Dermis microvascular lymphatic vessel endothelial cell (primary cell): ENCODE measurements around the gene PDZK1IP1. TPM values are rescaled to one million over a fixed set of nuclear protein-coding genes. Genes with fewer than 3 reads are reported as not detected.
"Not testable (repeated sequence)": the region's sequence is repeated elsewhere in the genome, so short reads cannot be mapped to it uniquely, and the experiment has no call there.

Source experiments
- DNase-seq, 2 donors: peaks; one replicate each; pipeline versions ENCODE4 v3.0.0 to v3.0.0-alpha.2; 2010; ENCODE audit warnings: low read depth in 2 of 2
- total RNA-seq: library from RNA; depleted of rRNA; stranded (reverse); fragments of >200 nt; gene quantifications from 2 replicates; pipeline ENCODE4 v1.2.1, GENCODE V29; 2014

Gene PDZK1IP1
- total RNA-seq, 1 donor from 2014 or later, result 0.13 TPM

GRCh38 chr1:47181955-47182675 is 7.7 kb downstream of the PDZK1IP1 start:
- DNase-seq, result peak in 1 of 2 donors; percentile 59

- DNase-seq, result no peak
Measured at GRCh38 chr1:47181095-47181954, 8.5 kb downstream of the PDZK1IP1 start.

DNA sequence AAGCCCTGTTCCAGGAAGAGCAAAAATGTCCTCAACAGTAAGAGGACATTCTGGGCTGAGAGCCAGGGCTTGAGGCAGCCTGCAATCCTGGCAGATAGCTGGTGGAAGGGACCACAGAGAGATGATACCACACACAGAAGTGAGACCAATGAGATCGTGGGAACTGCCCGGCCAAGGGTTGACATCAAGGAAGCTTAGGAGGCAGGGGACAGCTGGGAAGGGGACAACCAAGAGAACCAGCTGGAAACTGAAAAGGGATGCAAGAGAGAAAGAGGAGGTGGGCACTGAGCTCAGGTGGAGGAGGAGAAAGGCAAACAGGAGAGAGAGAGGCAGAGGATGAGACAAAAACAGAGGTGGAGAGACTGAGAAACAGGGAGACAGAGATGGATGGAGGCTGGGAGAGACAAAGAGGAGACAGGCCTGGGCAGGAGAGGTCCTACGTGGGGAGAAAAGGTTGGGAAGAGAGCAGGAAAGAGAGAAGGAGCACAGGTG is 9.2 kb downstream of the PDZK1IP1 start:
- no peak for DNase-seq

DNA sequence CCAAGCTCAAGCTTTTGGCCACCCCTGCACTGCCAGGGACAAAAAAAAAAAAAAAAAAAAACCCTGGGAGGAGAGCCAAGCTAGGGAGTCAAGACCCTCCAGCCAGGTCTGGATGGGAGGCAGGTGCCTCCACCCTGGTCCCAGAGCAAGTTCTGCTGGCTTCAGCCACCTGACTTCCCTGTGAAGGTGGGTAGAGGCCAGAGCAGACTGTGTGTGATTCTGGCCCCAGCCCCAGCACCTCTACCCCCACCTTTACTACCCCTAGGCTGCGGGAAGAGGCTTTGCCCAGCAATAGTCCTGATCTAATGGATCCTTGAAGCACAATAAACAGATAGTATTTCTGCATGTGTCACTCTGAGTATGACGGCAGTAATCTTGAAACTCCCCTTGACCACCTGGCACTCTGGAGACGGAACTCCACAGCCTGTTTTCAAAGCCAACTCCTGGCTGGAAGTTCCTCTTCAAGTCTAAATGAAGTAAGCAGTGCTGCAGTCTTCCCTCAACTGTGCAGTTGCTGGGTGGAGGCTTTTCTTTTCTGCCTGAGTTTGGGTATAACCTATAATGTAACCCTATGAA is 9.8 kb downstream of the PDZK1IP1 start:
- DNase-seq, result no peak

DNA sequence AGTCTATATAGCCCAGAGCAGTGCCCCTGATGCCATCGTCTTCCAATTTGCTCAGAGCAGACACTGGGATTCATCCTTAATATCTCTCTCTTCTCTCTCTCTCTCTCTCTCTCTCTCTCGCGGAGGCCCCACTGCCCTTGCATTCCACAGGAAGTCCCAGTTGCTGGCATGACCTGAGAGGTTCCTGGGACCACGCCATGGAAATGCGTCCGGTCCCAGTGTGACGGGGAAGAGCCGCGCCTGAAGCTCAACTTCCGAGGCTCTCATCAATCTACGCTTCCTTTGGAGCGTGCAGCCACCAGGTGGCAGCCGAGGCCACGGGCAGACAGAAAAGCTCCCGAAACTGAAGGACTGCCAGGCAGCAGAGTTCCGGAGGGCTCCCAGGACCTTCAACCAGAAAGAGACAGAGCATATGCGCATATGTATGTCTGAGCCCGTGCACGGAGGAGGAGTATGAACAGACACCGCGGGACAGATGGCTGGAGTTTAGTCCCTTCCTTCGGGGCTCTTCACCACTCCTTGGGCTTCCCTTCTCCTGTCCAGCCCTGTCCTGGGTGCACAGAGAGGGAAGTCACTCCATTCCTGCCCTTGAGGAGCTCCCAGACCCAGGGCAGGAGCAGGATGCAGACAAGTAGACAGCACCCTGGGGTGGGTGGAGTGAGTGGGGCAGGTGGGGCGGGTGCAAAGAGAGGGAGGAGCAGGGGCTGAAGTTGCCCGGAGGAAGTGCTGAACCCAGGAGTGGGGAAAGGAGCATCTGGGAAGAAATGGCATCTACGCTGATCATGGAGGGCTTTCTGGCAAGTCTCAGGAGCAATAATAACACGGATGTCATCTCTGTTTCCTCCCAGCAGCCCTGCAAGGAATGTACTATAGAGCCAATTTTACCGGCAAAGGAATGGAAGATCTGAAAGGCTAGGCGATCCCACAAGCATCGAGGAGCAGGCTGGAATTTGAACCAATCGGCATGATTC is 10.5 kb downstream of the PDZK1IP1 start:
- peak; percentile 88 to 93 for DNase-seq

- DNase-seq, result no peak
Measured at GRCh38 chr1:47178654-47179016, 11.2 kb downstream of the PDZK1IP1 start.

GRCh38 chr1:47178020-47178419 is 11.8 kb downstream of the PDZK1IP1 start:
- no peak for DNase-seq

- DNase-seq, result peak; percentile 37 to 67
Measured at GRCh38 chr1:47175227-47175934, 14.5 kb downstream of the PDZK1IP1 start.

DNA sequence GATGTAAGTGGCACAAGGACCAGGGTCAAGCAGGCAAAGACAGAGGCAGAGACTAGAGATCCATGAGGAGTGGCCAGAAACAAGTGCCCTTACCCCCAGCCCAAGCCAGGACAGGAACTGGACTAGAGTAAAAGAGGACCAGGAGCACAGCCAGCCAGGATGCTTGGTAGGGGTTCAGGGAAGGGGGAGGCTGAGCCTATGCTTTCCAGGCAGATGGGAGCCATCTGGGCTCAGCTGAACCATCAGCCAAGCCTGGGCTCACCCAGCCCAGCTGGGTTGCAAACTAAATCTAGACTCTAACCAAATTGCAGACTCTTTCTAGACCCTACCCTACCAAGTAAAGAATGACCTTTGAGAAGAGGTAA is 15.2 kb downstream of the PDZK1IP1 start:
- no peak for DNase-seq

DNA sequence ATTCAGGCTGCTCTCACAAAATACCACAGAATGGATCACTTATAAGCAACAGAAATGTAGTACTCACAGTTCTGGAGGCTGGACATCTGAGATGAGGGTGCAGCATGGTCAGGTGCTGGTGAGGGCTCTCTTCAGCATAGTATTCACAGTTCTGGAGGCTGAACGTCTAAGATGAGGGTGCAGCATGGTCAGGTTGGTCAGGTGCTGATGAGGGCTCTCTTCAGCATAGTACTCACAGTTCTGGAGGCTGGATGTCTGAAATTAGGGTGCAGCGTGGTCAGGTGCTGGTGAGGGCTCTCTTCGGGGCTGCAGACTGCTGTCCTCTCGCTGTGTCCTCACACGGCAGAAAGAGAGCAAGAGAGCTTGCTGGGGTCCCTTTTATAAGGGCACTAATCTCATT is 17.1 kb downstream of the PDZK1IP1 start:
- no peak for DNase-seq

DNA sequence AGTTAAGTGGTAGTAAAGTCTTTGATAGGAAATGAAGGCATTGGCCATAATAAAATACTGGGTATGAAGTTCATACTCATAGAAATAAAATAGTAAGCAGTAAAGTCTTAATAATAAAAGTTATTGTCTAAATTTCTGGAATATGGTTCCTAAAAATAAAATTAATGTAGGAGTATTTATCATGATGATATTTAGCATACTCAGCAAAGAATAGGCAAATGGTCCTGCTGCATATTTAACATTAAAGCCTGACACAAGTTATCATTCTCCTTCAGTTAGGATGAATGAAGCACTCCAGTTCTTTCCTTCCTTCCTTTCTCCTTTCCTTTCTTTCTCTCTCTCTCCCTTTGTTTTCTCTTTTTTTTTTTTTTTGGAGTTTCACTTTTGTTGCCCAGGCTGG is 25.3 kb downstream of the PDZK1IP1 start:
- no peak for DNase-seq

- no peak for DNase-seq
Measured at GRCh38 chr1:47161298-47162040, 28.4 kb downstream of the PDZK1IP1 start.

- no peak for DNase-seq
Measured at GRCh38 chr1:47160716-47161115, 29.1 kb downstream of the PDZK1IP1 start.

DNA sequence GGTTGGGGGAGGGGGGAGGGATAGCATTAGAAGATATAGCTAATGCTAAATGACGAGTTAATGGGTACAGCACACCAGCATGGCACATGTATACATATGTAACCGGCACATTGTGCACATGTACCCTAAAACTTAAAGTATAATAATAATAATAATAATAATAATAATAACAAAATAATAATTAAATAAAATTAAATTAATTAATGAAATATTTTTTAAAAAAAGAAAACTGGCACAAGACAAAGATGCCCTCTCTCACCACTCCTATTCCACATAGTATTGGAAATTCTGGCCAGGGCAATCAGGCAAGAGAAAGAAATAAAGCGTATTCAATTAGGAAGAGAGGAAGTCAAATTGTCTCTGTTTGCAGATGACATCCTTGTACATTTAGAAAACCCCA is 31.9 kb downstream of the PDZK1IP1 start:
- DNase-seq, result not testable (repeated sequence)

- DNase-seq, result not testable (repeated sequence)
Measured at GRCh38 chr1:47156457-47156856, 33.4 kb downstream of the PDZK1IP1 start.

DNA sequence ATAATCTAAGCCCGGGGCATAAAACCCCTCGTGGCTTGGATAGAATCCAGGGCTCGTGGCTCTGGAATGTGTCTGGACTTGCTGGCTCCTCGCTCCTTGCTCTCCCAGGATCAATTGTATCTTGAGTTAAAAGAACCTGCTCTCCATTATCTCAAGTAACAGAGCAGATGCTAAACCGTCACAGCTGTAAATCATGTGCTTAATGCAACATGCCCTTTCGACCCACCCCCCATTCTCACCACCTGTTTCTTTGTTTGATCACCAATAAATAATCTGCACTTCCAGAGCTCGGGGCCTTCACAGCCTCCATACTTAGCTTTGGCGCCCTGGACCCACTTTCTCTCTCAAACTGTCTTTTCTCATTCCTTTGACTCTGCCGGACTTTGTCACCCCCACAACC is 40.7 kb downstream of the PDZK1IP1 start:
- DNase-seq, result not testable (repeated sequence)

DNA sequence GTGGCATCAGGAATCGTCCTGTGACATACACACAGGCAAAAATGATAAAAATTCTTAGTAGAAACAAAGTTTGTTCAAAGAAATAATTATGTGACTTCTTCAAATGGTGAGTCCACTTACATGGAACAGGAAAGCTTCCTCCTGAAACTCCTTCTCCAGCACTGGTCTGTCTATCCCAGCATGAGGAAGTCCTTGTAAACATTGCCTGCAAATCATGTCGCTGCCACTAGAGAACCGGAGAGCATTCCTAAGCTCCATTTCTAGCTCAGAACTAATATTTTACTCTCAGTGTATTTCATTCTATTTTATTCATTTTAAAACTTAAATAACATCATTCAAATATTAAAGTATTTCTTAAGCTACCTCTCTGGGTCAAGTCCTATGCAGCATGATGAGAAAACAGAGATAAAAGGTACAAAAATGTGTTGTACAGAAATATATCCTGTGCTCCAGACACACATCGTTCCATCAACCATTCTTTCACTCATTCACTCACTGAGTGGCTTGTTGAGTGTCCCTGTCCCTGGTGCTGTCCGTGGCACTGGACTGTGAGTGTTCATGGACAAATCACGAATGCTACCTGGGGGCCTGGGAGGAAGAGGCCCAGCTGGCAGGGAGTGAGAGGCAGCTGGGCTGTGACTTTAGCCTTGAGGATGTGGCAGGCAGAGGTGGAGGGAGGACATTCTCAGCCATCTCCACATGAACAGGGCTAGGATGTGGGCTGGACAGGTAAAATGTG is 42.6 kb downstream of the PDZK1IP1 start:
- DNase-seq, result no peak

DNA sequence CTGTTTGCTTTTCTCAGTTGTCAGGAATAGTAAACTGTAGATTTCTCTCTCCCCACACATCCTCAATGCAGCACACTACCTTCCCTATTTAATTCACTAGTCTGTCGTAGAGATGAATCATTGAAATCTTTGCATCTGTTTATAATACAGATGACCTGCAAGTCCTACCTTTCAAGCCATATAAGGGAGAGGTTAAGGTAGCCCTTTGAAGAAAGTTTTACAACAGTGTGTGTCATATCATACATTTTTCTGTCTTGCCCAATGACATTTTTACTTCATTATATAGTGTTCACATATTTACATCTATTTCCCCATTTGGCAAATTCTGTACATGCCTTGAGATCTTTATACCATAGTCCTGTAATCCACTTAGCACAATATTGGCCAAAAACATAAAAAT is 43.3 kb downstream of the PDZK1IP1 start:
- not testable (repeated sequence) for DNase-seq

DNA sequence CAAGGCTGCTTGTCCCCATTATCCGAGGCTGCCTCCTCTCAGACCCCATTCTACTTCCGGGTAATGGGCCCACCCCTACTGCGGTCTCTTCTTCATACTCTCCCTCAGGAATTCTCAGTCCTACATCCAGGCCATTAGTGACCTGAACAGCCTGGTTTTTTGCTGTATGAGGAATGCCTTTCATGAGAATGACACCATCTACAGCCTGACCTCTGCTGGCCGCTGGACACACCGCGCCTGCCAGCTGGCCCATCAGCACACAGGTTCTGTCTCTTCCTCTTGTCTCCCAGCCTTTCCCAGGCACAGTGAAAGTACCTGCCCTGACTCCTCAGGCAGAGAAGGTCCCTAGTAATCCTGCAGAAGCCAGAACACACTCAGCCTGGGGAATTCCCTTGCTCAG is 46.2 kb downstream of the PDZK1IP1 start:
- peak in 1 of 2 donors; percentile 4 for DNase-seq
